ENCODE data around the gene CYB5R3. TPM values are rescaled to one million over a fixed set of nuclear protein-coding genes. Genes with fewer than 3 reads are reported as not detected.

Gene CYB5R3
- total RNA-seq, 1 experiment from 2014 or later: 85.4 TPM

Other genes with a start within 250 kb of the CYB5R3 start
- 0.92 to 1.6 TPM (median 1.2 TPM) in 3 replicates for gene NFAM1, start 217.0 kb downstream of the CYB5R3 start, total RNA-seq (2021)
- 72.9 to 95.0 TPM (median 76.5 TPM) in 3 replicates for gene RRP7A, start 129.6 kb downstream of the CYB5R3 start, total RNA-seq (2021)
- 0.37 to 1.1 TPM (median 0.92 TPM) in 3 replicates for gene SERHL2, start 95.4 kb downstream of the CYB5R3 start, total RNA-seq (2021)
- gene POLDIP3, start 34.5 kb downstream of the CYB5R3 start, total RNA-seq (2021): 73.2 to 88.7 TPM (median 82.1 TPM) in 3 replicates
- gene ATP5MGL, start 8.8 kb downstream of the CYB5R3 start, total RNA-seq (2021): 0.23 to 0.74 TPM (median 0.25 TPM) in 3 replicates
- gene A4GALT, start 71.5 kb upstream of the CYB5R3 start, total RNA-seq (2021): 13.9 to 22.1 TPM (median 16.8 TPM) in 3 replicates
- 16.9 to 17.1 TPM (median 17.1 TPM) in 3 replicates for gene ARFGAP3, start 207.9 kb upstream of the CYB5R3 start, total RNA-seq (2021)

Data from WTC11 (cell line).